EH (cell line): ENCODE data around the gene OR6C2.
"Not testable (repeated sequence)": the region's sequence is repeated elsewhere in the genome, so short reads cannot be mapped to it uniquely, and the experiment has no call there.

Source experiments
- DNase-seq: peaks from one replicate; pipeline ENCODE4 v3.0.0-alpha.2; 2015; ENCODE audit warnings: low read depth

OR6C2 gene

DNA sequence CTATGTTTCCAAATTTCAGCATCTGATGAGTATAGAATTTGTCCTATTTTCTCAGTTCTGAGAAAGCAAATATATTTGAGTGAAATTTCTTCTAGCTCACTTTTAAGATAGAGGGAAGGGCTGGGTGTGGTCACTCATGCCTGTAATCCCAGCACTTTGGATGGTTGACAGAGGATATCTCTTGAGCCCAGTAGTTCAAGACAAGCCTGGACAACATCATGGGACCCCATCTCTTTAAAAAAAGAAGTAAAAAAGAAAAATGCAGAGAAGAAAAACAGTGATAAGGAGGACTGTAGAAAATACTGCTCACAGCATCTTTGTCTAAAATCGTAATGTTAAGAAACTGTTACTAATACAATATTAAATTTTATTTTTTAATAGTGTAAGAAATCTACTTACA is 28.4 kb downstream of the OR6C2 start:
- no peak for DNase-seq

DNA sequence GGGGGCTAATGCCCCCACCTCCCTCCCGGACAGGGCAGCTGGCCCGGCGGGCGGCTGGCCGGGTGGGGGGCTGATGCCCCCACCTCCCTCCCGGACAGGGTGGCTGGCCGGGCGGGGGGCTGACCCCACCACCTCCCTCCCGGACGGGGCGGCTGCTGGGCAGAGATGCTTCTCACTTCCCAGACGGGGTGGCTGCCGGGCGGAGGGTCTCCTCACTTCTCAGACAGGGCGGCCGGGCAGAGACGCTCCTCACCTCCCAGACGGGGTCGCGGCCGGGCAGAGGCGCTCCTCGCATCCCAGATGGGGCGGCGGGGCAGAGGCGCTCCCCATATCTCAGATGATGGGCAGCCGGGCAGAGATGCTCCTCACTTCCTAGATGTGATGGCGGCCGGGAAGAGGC is 35.3 kb downstream of the OR6C2 start:
- DNase-seq, result not testable (repeated sequence)

DNA sequence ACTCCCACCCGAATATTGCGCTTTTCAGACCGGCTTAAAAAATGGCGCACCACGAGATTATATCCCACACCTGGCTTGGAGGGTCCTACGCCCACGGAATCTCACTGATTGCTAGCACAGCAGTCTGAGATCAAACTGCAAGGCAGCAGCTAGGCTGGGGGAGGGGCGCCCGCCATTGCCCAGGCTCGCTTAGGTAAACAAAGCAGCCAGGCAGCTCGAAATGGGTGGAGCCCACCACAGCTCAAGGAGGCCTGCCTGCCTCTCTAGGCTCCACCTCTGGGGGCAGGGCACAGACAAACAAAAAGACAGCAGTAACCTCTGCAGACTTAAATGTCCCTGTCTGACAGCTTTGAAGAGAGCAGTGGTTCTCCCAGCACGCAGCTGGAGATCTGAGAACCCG is 40.4 kb downstream of the OR6C2 start:
- not testable (repeated sequence) for DNase-seq

DNA sequence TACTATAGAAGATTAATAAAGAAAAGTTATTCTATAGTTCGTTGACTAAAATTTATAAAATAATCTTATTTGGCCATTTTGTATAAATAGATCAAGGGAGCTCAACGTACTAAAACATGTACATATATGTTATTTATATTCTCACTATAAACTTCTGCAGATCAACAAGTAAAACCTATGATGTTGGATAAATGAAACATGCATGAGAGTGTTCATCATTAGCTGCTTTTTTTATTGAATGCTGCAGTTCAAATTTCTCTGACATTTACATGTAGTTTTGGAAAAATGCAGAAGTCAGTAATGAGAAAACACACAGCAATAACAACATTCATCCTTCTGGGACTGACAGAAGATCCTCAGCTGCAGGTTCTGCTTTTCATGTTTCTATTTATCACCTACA is 48.2 kb downstream of the OR6C2 start, which contains the start of gene OR6C68:
OR6C68 (plus strand) TSS at position 301 of the 400 bp plus-strand sequence; CDS start at position 301, 0 bp downstream.
- no peak for DNase-seq

DNA sequence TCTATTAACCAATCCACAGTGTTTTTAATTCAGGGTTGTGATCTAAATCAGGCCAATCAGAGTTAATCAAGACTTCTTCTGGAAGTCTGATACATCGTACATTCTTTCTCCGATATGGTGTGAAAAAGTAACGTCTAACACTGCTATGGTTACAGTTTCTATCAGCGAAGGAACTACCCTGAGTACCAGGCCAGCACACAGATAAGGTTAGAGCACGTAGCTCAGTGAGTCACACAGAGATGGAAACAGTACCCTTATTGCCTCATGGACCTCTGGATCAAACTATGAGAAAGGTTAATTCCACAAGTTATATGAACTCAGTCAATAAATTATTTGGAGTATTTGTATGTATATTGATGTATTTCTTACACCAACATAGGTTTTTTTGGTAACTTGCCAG is 51.6 kb downstream of the OR6C2 start:
- no peak for DNase-seq

DNA sequence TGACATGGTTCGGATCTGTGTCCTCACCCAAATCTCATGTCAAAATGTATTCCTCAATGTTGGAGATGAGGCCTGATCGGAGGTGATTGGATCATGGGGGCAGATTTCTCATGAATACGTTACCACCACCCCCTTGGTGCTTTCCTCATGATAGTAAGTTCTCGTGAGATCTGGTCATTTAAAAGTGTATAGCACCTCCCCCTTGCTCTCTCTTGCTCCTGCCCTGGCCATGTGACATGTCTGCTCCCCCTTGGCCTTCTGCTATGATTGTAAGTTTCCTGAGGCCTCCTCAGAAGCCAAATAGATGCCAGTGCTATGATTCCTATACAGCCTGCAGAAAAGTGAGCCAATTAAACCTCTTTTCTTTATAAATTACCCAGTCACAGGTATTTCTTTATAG is 55.4 kb downstream of the OR6C2 start:
- DNase-seq, result no peak

DNA sequence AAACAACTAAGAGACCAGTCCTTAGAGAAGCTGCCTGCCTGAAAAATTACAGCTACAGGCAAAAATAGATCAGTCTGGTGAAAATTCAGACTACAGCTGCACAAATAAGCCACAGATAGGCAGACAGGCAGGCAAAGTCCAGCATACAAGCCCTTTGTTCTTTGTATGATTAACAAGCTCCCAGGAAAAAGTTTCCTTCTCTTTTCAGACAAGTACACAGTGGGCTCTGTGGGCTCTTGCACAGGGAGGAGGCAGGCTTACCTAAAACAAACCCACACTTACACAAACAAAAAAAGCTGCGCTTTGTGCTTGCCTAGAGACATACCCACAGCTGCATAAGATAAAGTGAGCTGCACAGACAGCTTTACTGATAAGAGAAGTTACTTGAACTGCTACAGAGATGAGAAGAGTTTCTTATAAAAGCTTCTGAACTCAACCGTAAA is 56.0 kb downstream of the OR6C2 start:
- DNase-seq, result no peak

DNA sequence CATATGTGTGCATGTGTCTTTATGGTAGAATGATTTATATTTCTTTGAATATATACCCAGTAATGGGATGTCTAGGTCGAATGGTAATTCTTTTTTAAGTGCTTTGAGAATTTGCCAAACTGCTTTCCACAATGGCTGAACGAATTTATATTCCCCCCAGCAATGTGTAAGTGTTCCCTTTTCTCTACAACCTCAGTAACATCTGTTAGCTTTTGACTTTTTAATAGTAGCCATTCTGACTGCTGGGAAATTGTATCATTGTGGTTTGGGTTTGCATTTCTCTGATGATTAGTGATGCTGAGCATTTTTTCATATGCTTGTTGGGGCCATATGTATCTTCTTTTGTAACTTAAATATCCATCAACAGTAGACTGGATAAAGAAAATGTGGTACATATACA is 57.7 kb downstream of the OR6C2 start:
- DNase-seq, result no peak
